Gastrocnemius medialis (tissue), 4 donors: Measurements from ENCODE around the gene E2F3.

Source experiments
- POLR2A ChIP-seq, 2 donors: fragments of 450-650 bp; IDR thresholded peaks; one replicate each; pipeline ENCODE4 v1.6.1; 2017; ENCODE audit warnings: antibody characterized with exemption in 2 of 2, mild to moderate bottlenecking in 2 of 2, moderate library complexity in 2 of 2
- TF ChIP-seq, protein P1 (sequence below), 5 experiments: fragments of 450-650 bp in 3 of 5; fragments of 200-600 bp in 2 of 5; sonication (generic) in 2 of 5; IDR thresholded peaks in 4 of 5; conservative IDR thresholded peaks in 1 of 5; 1 replicate in 4 of 5; 2 replicates in 1 of 5; pipeline ENCODE4 v1.5.1; 2016 to 2019; ENCODE audit warnings: antibody characterized with exemption in 5 of 5, mild to moderate bottlenecking in 3 of 5, moderate library complexity in 3 of 5

DNA sequence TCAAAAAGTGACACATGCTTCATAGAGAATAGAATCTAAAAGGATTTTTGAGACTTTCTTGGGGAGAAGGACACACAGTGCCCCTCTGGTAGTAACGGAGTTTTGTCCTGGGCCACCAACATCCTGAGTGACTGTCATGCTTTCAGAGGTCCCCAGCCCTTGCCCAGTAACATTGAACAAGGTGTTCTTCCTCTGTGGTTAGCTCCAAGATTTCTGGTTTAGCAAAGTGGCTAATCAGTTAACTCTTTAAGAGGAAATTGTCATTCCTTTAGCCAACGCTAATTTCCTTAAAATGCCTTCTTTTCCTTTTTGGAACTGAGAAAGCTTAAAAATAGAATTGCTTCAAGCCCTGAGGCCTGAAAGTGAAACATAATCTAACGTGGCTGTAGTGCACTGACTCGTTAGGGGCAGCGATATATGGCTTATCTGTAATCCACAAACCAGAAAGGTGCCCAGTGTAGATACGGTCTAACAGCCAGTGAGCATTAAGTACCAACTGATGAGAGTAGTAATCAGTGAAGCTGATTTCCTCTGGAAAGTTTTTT, 7.8 kb downstream of the E2F3 start:
- TF ChIP-seq, protein P1, sequence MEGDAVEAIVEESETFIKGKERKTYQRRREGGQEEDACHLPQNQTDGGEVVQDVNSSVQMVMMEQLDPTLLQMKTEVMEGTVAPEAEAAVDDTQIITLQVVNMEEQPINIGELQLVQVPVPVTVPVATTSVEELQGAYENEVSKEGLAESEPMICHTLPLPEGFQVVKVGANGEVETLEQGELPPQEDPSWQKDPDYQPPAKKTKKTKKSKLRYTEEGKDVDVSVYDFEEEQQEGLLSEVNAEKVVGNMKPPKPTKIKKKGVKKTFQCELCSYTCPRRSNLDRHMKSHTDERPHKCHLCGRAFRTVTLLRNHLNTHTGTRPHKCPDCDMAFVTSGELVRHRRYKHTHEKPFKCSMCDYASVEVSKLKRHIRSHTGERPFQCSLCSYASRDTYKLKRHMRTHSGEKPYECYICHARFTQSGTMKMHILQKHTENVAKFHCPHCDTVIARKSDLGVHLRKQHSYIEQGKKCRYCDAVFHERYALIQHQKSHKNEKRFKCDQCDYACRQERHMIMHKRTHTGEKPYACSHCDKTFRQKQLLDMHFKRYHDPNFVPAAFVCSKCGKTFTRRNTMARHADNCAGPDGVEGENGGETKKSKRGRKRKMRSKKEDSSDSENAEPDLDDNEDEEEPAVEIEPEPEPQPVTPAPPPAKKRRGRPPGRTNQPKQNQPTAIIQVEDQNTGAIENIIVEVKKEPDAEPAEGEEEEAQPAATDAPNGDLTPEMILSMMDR (IDR thresholded peaks at IDR 0.05 in 4 of 5, conservative IDR thresholded peaks at IDR 0.05 in 1 of 5), result no peak
- TF ChIP-seq POLR2A (IDR thresholded peaks at IDR 0.05), result no peak
